ENCODE results near the gene PROS1.
"Not testable (repeated sequence)": the region's sequence is repeated elsewhere in the genome, so short reads cannot be mapped to it uniquely, and the experiment has no call there.

GRCh38 chr3:93949958-93950357, 23.7 kb downstream of the PROS1 start:
- TF ChIP-seq CTCF, EP300, POLR2A (IDR thresholded peaks at IDR 0.05): not testable (repeated sequence)
